H9 (cell line): ENCODE data around the gene KCTD6. TPM values are rescaled to one million over a fixed set of nuclear protein-coding genes. Genes with fewer than 3 reads are reported as not detected.

Source experiments
- DNase-seq: peaks from one replicate; pipeline ENCODE4 v3.0.0-alpha.2; 2017
- H2AFZ ChIP-seq: one replicate; pipeline ENCODE4 v1.6.1; 2013; ENCODE audit warnings: mild to moderate bottlenecking, low read length, control low read depth, moderate library complexity
- H2AK5ac ChIP-seq: 2 replicates; pipeline ENCODE4 v1.6.1; 2013; ENCODE audit warnings: low read length, control low read depth, mixed read lengths; ENCODE audit not compliant: insufficient read length
- H2BK120ac ChIP-seq: one replicate; pipeline ENCODE4 v1.6.1; 2013; ENCODE audit warnings: low read depth, mild to moderate bottlenecking, low read length, control low read depth, inconsistent platforms; ENCODE audit not compliant: poor library complexity, severe bottlenecking
- H2BK12ac ChIP-seq: 2 replicates; pipeline ENCODE4 v1.6.1; 2013; ENCODE audit warnings: low read length, control low read depth, mixed read lengths, low read depth; ENCODE audit not compliant: insufficient read length
- H2BK15ac ChIP-seq: 2 replicates; pipeline ENCODE4 v1.6.1; 2013; ENCODE audit warnings: low read depth, low read length, control low read depth
- H2BK20ac ChIP-seq: one replicate; pipeline ENCODE4 v1.6.1; 2013; ENCODE audit warnings: low read depth, mild to moderate bottlenecking, low read length, control low read depth, inconsistent platforms; ENCODE audit not compliant: poor library complexity, severe bottlenecking
- H2BK5ac ChIP-seq: 2 replicates; pipeline ENCODE4 v1.6.1; 2013; ENCODE audit warnings: low read length, control low read depth, mixed read lengths; ENCODE audit not compliant: insufficient read length
- H3K14ac ChIP-seq: 2 replicates; pipeline ENCODE4 v1.6.1; 2013; ENCODE audit warnings: low read length, control low read depth; ENCODE audit not compliant: insufficient read depth
- H3K18ac ChIP-seq: 2 replicates; pipeline ENCODE4 v1.6.1; 2013; ENCODE audit warnings: low read depth, mild to moderate bottlenecking, mixed read lengths, low read length, control low read depth; ENCODE audit not compliant: insufficient read length
- H3K23ac ChIP-seq: 2 replicates; pipeline ENCODE4 v1.6.1; 2013; ENCODE audit warnings: low read length, control low read depth, mixed read lengths, low read depth; ENCODE audit not compliant: insufficient read length
- H3K23me2 ChIP-seq: 2 replicates; pipeline ENCODE4 v1.6.1; 2013; ENCODE audit warnings: low read depth, mild to moderate bottlenecking, mixed read lengths, low read length, control low read depth; ENCODE audit not compliant: insufficient read length, poor library complexity, severe bottlenecking
- H3K27ac ChIP-seq: 2 replicates; pipeline ENCODE4 v1.5.1; 2013; ENCODE audit warnings: low read length, control low read depth, mixed read lengths, low read depth; ENCODE audit not compliant: insufficient read length
- H3K27me3 ChIP-seq: 2 replicates; pipeline ENCODE4 v1.6.1; 2013; ENCODE audit warnings: low read length, control low read depth, inconsistent platforms; ENCODE audit not compliant: insufficient read depth
- H3K4ac ChIP-seq: 2 replicates; pipeline ENCODE4 v1.6.1; 2013; ENCODE audit warnings: low read depth, mild to moderate bottlenecking, control low read depth, inconsistent platforms, low read length, moderate library complexity
- H3K4me1 ChIP-seq: 2 replicates; pipeline ENCODE4 v1.6.1; 2013; ENCODE audit warnings: low read length, control low read depth, inconsistent platforms; ENCODE audit not compliant: insufficient read depth
- H3K4me2 ChIP-seq: 2 replicates; pipeline ENCODE4 v1.6.1; 2013; ENCODE audit warnings: low read length, control low read depth, mixed read lengths; ENCODE audit not compliant: insufficient read length, insufficient read depth
- H3K56ac ChIP-seq: 2 replicates; pipeline ENCODE4 v1.6.1; 2013; ENCODE audit warnings: low read depth, mild to moderate bottlenecking, mixed read lengths, low read length, control low read depth; ENCODE audit not compliant: insufficient read length
- H3K79me1 ChIP-seq: 2 replicates; pipeline ENCODE4 v1.6.1; 2013; ENCODE audit warnings: low read depth, mild to moderate bottlenecking, moderate library complexity, low read length, control low read depth, inconsistent platforms; ENCODE audit not compliant: insufficient read depth, poor library complexity, severe bottlenecking
- H3K79me2 ChIP-seq: 2 replicates; pipeline ENCODE4 v1.6.1; 2013; ENCODE audit warnings: low read length, control low read depth, inconsistent platforms; ENCODE audit not compliant: insufficient read depth
- H3K9ac ChIP-seq: 2 replicates; pipeline ENCODE4 v1.6.1; 2013; ENCODE audit warnings: low read length, control low read depth, mixed read lengths; ENCODE audit not compliant: insufficient read length; ENCODE audit errors: extremely low read depth
- H3K9me3 ChIP-seq: one replicate; pipeline ENCODE4 v1.6.1; 2013; ENCODE audit warnings: low read depth, low read length, inconsistent platforms; ENCODE audit not compliant: control insufficient read depth
- H3T11ph ChIP-seq: one replicate; pipeline ENCODE4 v1.6.1; 2013; ENCODE audit warnings: mild to moderate bottlenecking, low read length, control low read depth, inconsistent platforms
- H4K20me1 ChIP-seq: one replicate; pipeline ENCODE4 v1.6.1; 2013; ENCODE audit not compliant: control insufficient read depth, insufficient read length, insufficient read depth
- H4K5ac ChIP-seq: 2 replicates; pipeline ENCODE4 v1.6.1; 2013; ENCODE audit warnings: low read depth, mild to moderate bottlenecking, mixed read lengths, low read length, control low read depth; ENCODE audit not compliant: insufficient read length
- H4K8ac ChIP-seq: replicated peaks from 2 replicates; pipeline ENCODE4 v1.6.1; 2013; ENCODE audit warnings: low read length, control low read depth, mixed read lengths, low read depth; ENCODE audit not compliant: insufficient read length
- H4K91ac ChIP-seq: 2 replicates; pipeline ENCODE4 v1.6.1; 2013; ENCODE audit warnings: low read depth, mild to moderate bottlenecking, moderate library complexity, mixed read lengths, low read length, control low read depth; ENCODE audit not compliant: insufficient read length
- H3K27ac Mint-ChIP-seq, 3 experiments: 2 replicates in 2 of 3; 3 replicates in 1 of 3; pipeline ENCODE4 v1.8.0; 2020 to 2021; ENCODE audit warnings: mixed read lengths in 3 of 3, mild to moderate bottlenecking in 1 of 3, moderate library complexity in 1 of 3
- H3K27me3 Mint-ChIP-seq: 2 replicates; pipeline ENCODE4 v1.8.0; 2021; ENCODE audit warnings: low read depth, mild to moderate bottlenecking, moderate library complexity, mixed read lengths
- H3K36me3 Mint-ChIP-seq, 3 experiments: 2 replicates in 2 of 3; 3 replicates in 1 of 3; pipeline ENCODE4 v1.8.0; 2020 to 2021; ENCODE audit warnings: low read depth in 3 of 3, mixed read lengths in 3 of 3; ENCODE audit not compliant: insufficient read depth in 1 of 3
- H3K4me1 Mint-ChIP-seq, 2 experiments: 2 replicates each; pipeline ENCODE4 v1.8.0; 2020; ENCODE audit warnings: mixed read lengths in 2 of 2
- H3K4me3 Mint-ChIP-seq, 2 experiments: 2 replicates in 1 of 2; 3 replicates in 1 of 2; pipeline ENCODE4 v1.8.0; 2020 to 2021; ENCODE audit warnings: mild to moderate bottlenecking in 2 of 2, mixed read lengths in 2 of 2, moderate library complexity in 1 of 2
- H3K9me3 Mint-ChIP-seq, 2 experiments: 2 replicates in 1 of 2; 3 replicates in 1 of 2; pipeline ENCODE4 v1.8.0; 2020; ENCODE audit warnings: mild to moderate bottlenecking in 2 of 2, mixed read lengths in 2 of 2, moderate library complexity in 1 of 2
- WGBS: extraction: QIAGEN DNeasy Blood & Tissue Kit; methylation state at CpG from one replicate; pipeline ENCODE4 v1.1.7; 2013; ENCODE audit warnings: missing lambda C conversion rate, low lambda C conversion rate, mixed read lengths; ENCODE audit not compliant: insufficient read length; ENCODE audit errors: extremely low coverage; 5-methylcytosine and 5-hydroxymethylcytosine counted together
- total RNA-seq: library from RNA; stranded (reverse); gene quantifications from 2 replicates; pipeline ENCODE4 v1.2.1, GENCODE V29; 2021
- TF ChIP-seq, protein P1 (sequence below): fragments of 200-600 bp; sonication (generic); conservative IDR thresholded peaks from 3 replicates; pipeline ENCODE4 v1.8.0; 2021; ENCODE audit warnings: antibody characterized with exemption, mild to moderate bottlenecking

Gene KCTD6
- total RNA-seq, 1 experiment from 2014 or later, result 14.2 TPM

DNA sequence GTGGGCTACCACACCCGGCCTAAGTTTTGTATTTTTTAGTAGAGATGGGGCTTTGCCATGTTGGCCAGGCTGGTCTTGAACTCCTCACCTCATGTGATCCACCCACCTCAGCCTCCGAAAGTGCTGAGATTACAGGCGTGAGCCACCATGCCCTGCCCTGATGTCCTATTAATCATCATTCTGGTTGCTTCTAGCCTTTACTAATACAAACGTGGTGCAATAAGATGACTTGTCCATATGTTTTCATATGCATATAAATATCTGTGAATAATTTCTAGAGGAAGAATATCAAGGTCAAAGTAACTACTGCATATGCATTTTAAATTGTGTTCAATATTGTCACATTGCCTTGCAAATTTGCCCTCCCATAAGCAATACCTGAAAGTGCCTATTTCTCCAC, 32.7 kb upstream of the KCTD6 start:
- no peaks in the 10 kb centered on the region for H3K23me2 ChIP-seq
- H2AK5ac ChIP-seq, result no peak overlapping the region
- no peak overlapping the region for H2BK12ac ChIP-seq
- H3K14ac ChIP-seq, result no peak overlapping the region
- peaks cover 10 to 19% of the 10 kb centered on the region in 2 experiments for H3K9me3 Mint-ChIP-seq
- no peak overlapping the region for H3K27ac ChIP-seq
- no peaks in the 10 kb centered on the region for H3K9me3 ChIP-seq
- peaks cover 0 to 20% (median 6%) of the 10 kb centered on the region in 3 experiments for H3K36me3 Mint-ChIP-seq
- no peak overlapping the region for H3K18ac ChIP-seq
- H4K5ac ChIP-seq, result no peak overlapping the region
- DNase-seq, result no peak
- no peaks in the 10 kb centered on the region for H3K79me1 ChIP-seq
- no peaks in the 10 kb centered on the region for H3K79me2 ChIP-seq
- no peak overlapping the region for H4K91ac ChIP-seq
- H2BK20ac ChIP-seq, result no peak overlapping the region
- no peak overlapping the region for H3T11ph ChIP-seq
- H3K9ac ChIP-seq, result no peak overlapping the region
- no peak overlapping the region for H3K27ac Mint-ChIP-seq
- H3K23ac ChIP-seq, result no peak overlapping the region
- TF ChIP-seq, protein P1, sequence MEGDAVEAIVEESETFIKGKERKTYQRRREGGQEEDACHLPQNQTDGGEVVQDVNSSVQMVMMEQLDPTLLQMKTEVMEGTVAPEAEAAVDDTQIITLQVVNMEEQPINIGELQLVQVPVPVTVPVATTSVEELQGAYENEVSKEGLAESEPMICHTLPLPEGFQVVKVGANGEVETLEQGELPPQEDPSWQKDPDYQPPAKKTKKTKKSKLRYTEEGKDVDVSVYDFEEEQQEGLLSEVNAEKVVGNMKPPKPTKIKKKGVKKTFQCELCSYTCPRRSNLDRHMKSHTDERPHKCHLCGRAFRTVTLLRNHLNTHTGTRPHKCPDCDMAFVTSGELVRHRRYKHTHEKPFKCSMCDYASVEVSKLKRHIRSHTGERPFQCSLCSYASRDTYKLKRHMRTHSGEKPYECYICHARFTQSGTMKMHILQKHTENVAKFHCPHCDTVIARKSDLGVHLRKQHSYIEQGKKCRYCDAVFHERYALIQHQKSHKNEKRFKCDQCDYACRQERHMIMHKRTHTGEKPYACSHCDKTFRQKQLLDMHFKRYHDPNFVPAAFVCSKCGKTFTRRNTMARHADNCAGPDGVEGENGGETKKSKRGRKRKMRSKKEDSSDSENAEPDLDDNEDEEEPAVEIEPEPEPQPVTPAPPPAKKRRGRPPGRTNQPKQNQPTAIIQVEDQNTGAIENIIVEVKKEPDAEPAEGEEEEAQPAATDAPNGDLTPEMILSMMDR, result no peak
- no CpG with 5 or more reads among the region's 4 CpGs for WGBS
- no peak overlapping the region for H2BK5ac ChIP-seq
- no peak overlapping the region for H3K4ac ChIP-seq
- peaks cover 5% of the 10 kb centered on the region; the same call in 1 of the 2 replicates for H3K4me1 ChIP-seq
- H3K56ac ChIP-seq, result no peak overlapping the region
- no peak overlapping the region for H2AFZ ChIP-seq
- no peak overlapping the region for H2BK120ac ChIP-seq
- H3K4me1 Mint-ChIP-seq, result peaks cover 11 to 12% of the 10 kb centered on the region in 2 experiments
- no peak overlapping the region for H3K4me3 Mint-ChIP-seq
- H3K27me3 ChIP-seq, result no peaks in the 10 kb centered on the region
- H4K20me1 ChIP-seq, result no peaks in the 10 kb centered on the region
- H3K27me3 Mint-ChIP-seq, result no peaks in the 10 kb centered on the region
- no peak overlapping the region for H3K4me2 ChIP-seq
- no peak overlapping the region for H2BK15ac ChIP-seq
- no peak overlapping the region for H4K8ac ChIP-seq
